Immature natural killer cell (primary cell): ENCODE results near the gene SOCS1. TPM values are rescaled to one million over a fixed set of nuclear protein-coding genes. Genes with fewer than 3 reads are reported as not detected.
"Not testable (repeated sequence)": the region's sequence is repeated elsewhere in the genome, so short reads cannot be mapped to it uniquely, and the experiment has no call there.

Experiments used
- DNase-seq, 3 donors: peaks; one replicate each; pipeline ENCODE4 v3.0.0; 2022; ENCODE audit warnings: mixed read lengths in 1 of 3
- H3K27ac Mint-ChIP-seq, 6 donors: one replicate each; pipeline ENCODE4 v1.8.0; 2020; ENCODE audit warnings: mixed read lengths in 6 of 6, mild to moderate bottlenecking in 5 of 6, inconsistent platforms in 4 of 6, moderate library complexity in 3 of 6
- H3K27me3 Mint-ChIP-seq, 3 donors: one replicate each; pipeline ENCODE4 v1.8.0; 2020 to 2021; ENCODE audit warnings: low read depth in 3 of 3, mild to moderate bottlenecking in 3 of 3, mixed read lengths in 3 of 3, moderate library complexity in 3 of 3, inconsistent platforms in 1 of 3
- H3K36me3 Mint-ChIP-seq, 3 donors: one replicate each; pipeline ENCODE4 v1.8.0; 2020; ENCODE audit warnings: mixed read lengths in 3 of 3, inconsistent platforms in 2 of 3, mild to moderate bottlenecking in 2 of 3
- H3K4me1 Mint-ChIP-seq, 2 donors: one replicate each; pipeline ENCODE4 v1.8.0; 2020; ENCODE audit warnings: inconsistent platforms in 2 of 2, mild to moderate bottlenecking in 2 of 2, mixed read lengths in 2 of 2, moderate library complexity in 1 of 2
- H3K4me3 Mint-ChIP-seq, 5 donors: one replicate each; pipeline ENCODE4 v1.8.0; 2020; ENCODE audit warnings: mild to moderate bottlenecking in 5 of 5, mixed read lengths in 5 of 5, inconsistent platforms in 3 of 5, moderate library complexity in 3 of 5
- H3K9me3 Mint-ChIP-seq, 6 donors: one replicate each; pipeline ENCODE4 v1.8.0; 2020; ENCODE audit warnings: mild to moderate bottlenecking in 6 of 6, mixed read lengths in 6 of 6, inconsistent platforms in 4 of 6, moderate library complexity in 3 of 6
- polyA plus RNA-seq, 3 donors: library from polyadenylated mRNA; unstranded; fragments of 300-500 nt; fragmentation: Illumina TruSeq; gene quantifications; one replicate each; pipeline ENCODE4 v1.2.3, GENCODE V29; 2021

Gene SOCS1, protein sequence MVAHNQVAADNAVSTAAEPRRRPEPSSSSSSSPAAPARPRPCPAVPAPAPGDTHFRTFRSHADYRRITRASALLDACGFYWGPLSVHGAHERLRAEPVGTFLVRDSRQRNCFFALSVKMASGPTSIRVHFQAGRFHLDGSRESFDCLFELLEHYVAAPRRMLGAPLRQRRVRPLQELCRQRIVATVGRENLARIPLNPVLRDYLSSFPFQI
- 10 to 100 TPM; 14.0 to 24.4 (median 14.5) TPM for polyA plus RNA-seq

GRCh38 chr16:11255737-11256660, at the start of gene SOCS1:
SOCS1 (minus strand) TSS chr16:11256204; CDS start chr16:11255478, 726 bp downstream.
- H3K27me3 Mint-ChIP-seq = peaks cover 9 to 19% (median 18%) of the 10 kb centered on the region in 3 donors
- H3K4me1 Mint-ChIP-seq = peaks cover 54 to 57% of the 10 kb centered on the region in 2 donors
- peaks cover 0 to 5% (median 3%) of the 10 kb centered on the region in 3 donors for H3K36me3 Mint-ChIP-seq
- H3K9me3 Mint-ChIP-seq = no peaks in the 10 kb centered on the region
- H3K27ac Mint-ChIP-seq = peak within 1 kb of the TSS; percentile 86 to 97 (median 96)
- H3K4me3 Mint-ChIP-seq = peak within 1 kb of the TSS; percentile 94 to 97 (median 96)
- DNase-seq = peak; percentile 81 to 87 (median 87)

GRCh38 chr16:11303405-11304138, 47.6 kb upstream of the SOCS1 start:
- Mint-ChIP-seq H3K9me3 (peaks cover 0 to 2% (median 0%) of the 10 kb centered on the region in 6 donors), H3K4me3 (no peak overlapping the region), H3K36me3 (no peaks in the 10 kb centered on the region), H3K27me3 (peaks cover 6 to 16% (median 12%) of the 10 kb centered on the region in 3 donors), H3K4me1 (peaks cover 0 to 2% of the 10 kb centered on the region in 2 donors), H3K27ac (no peak overlapping the region)
- DNase-seq = no peak

DNA sequence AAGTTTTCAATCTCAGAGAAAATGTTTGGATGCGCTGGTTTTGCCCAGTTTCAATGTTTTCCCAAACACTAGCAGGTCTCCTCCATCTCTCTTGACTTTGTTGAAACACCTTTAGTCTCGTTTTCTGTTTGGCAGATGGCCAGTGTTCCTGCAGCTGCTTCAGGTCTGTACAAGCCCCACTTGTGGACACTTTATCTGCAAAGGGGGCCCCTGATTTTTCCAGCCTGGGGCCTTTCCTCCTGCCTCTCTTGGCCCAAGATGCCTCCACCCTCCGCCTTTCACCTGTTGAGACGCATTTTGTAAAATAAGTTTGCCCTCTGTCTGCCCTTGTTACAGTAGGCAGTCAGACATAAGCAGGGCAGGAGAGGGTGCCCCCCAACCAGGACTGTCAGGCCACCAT, 47.0 kb upstream of the SOCS1 start:
- DNase-seq = no peak
- Mint-ChIP-seq H3K4me1 (peaks cover under 1 to 2% of the 10 kb centered on the region in 2 donors), H3K27me3 (peaks cover 6 to 20% (median 12%) of the 10 kb centered on the region in 3 donors), H3K36me3 (no peaks in the 10 kb centered on the region), H3K4me3 (no peak overlapping the region), H3K9me3 (peaks cover 0 to 2% (median 0%) of the 10 kb centered on the region in 6 donors), H3K27ac (no peak overlapping the region)

DNA sequence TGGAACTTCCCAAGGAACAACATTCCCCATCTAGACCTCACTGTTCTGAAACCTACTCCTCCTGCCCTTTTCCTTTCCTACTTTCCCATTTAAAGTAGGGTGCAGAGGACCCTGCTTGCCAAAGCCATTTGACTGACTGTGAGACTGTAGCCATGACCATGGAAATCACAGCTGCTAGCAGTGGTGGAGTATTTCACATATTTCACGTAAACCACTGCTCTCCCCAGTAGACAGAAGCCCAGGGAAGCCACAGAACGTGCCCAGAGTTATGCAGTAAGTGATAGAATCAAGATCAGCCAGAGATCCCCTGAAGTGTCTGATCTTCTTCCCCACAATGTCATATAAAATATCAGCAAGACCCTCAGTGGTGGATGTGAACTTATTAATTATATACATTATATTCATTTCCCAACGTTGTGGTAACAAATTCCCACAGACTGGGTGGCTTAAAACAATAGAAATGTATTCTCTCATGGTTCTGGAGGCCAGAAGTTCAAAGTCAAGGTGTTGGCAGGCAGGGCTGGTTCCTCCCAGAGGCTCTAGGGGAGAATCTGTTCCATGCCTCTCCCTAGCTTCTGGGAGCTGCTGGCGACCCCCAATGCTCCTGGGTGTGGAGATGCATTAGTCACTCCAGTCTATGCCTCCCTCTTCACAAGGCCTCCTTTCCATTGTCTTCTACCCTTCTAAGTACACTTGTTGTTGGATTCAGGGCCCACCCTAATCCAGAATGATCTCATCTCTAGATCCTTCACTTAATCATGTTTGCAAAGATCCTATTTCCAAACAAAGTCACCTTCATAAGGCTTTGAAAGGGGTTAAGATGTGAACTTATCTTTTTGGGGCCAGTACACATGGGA, 45.9 kb upstream of the SOCS1 start:
- Mint-ChIP-seq H3K4me3 (no peak overlapping the region), H3K4me1 (peaks cover 12 to 13% of the 10 kb centered on the region in 2 donors), H3K27ac (no peak overlapping the region), H3K27me3 (peaks cover 9 to 26% (median 16%) of the 10 kb centered on the region in 3 donors), H3K9me3 (peaks cover 0 to 2% (median 0%) of the 10 kb centered on the region in 6 donors), H3K36me3 (no peaks in the 10 kb centered on the region)
- DNase-seq = no peak

GRCh38 chr16:11300560-11300892, 44.5 kb upstream of the SOCS1 start:
- H3K4me1 Mint-ChIP-seq = peaks cover 19 to 20% of the 10 kb centered on the region in 2 donors
- peaks cover 9 to 24% (median 14%) of the 10 kb centered on the region in 3 donors for H3K27me3 Mint-ChIP-seq
- H3K27ac Mint-ChIP-seq = no peak overlapping the region
- H3K4me3 Mint-ChIP-seq = no peak overlapping the region
- peaks cover 0 to 2% (median 0%) of the 10 kb centered on the region in 6 donors for H3K9me3 Mint-ChIP-seq
- no peaks in the 10 kb centered on the region for H3K36me3 Mint-ChIP-seq
- no peak for DNase-seq

DNA sequence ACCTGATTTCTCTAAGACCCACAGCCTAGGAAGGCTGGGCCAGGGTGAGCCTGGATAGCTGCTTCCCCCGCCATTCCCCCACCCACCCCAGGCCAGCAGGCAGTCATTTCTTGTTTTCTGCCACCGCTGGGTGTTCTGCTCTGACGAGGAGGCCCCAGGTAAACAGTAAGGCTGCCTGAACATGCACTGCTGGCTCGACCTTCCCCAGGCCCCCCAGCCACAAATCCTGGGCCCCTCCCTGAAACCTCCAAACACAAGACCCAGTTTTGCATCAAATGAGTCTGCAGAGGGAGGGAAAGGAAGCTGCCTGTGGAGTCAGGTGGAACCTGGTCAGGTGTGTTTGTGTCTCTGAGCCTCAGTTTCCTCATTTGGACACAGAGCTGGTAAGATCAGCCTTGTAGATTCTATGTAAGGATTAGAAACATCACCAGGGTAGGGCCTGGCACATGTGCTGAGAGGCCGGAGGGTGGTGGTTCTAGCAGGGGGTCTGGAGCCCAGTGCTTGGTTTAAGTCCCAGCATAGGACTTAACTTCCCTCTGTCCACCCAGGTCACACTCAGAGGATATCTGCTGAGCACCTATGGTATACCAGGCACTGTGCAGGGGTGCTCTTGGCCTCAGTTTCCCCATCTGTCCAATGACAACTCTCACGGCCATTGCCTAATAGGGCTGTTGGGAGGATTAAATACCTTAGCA, 44.0 kb upstream of the SOCS1 start:
- Mint-ChIP-seq H3K27me3 (peaks cover 9 to 22% (median 19%) of the 10 kb centered on the region in 3 donors), H3K9me3 (peaks cover 0 to 2% (median 0%) of the 10 kb centered on the region in 6 donors), H3K36me3 (no peaks in the 10 kb centered on the region), H3K4me1 (peaks cover 19 to 20% of the 10 kb centered on the region in 2 donors), H3K27ac (no peak overlapping the region), H3K4me3 (no peak overlapping the region)
- no peak for DNase-seq

DNA sequence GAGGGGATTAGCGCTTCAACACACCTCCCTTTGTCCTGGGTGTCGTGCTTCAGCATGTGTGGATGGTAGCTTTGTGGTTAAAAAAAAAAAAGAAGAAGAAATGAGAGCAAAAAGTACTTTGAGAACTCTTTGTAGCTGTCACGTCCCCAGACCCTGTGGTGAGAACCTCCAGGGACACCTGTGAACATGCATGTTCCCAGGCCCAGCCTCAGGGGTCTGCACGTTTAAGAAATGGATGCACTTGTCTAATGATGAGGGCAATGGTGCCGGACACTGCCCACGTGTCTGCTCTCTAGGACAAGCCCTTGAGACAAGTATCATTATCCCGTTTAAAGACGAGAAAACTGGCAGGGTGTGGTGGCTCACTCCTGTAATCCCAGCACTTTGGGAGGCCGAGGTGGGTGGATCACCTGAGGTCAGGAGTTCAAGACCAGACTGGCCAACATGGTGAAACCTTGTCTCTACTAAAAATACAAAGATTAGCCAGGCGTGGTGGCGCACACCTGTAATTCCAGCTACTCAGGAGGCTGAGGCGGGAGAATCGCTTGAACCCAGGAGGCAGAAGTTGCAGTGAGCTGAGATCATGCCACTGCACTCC, 43.0 kb upstream of the SOCS1 start:
- H3K4me3 Mint-ChIP-seq, H3K9me3 Mint-ChIP-seq, DNase-seq, H3K36me3 Mint-ChIP-seq, H3K27ac Mint-ChIP-seq: not testable (repeated sequence)
- Mint-ChIP-seq H3K27me3 (peaks cover 13 to 27% (median 16%) of the 10 kb centered on the region in 3 donors), H3K4me1 (peaks cover 19 to 20% of the 10 kb centered on the region in 2 donors)

GRCh38 chr16:11298143-11298900, 42.3 kb upstream of the SOCS1 start:
- Mint-ChIP-seq H3K4me1 (peaks cover 19 to 20% of the 10 kb centered on the region in 2 donors), H3K27ac (no peak overlapping the region), H3K9me3 (no peaks in the 10 kb centered on the region), H3K36me3 (no peaks in the 10 kb centered on the region), H3K27me3 (peaks cover 18 to 33% (median 24%) of the 10 kb centered on the region in 3 donors), H3K4me3 (peak overlapping the region in 4 of 5 donors; percentile 46 to 81 (median 71))
- DNase-seq = no peak

DNA sequence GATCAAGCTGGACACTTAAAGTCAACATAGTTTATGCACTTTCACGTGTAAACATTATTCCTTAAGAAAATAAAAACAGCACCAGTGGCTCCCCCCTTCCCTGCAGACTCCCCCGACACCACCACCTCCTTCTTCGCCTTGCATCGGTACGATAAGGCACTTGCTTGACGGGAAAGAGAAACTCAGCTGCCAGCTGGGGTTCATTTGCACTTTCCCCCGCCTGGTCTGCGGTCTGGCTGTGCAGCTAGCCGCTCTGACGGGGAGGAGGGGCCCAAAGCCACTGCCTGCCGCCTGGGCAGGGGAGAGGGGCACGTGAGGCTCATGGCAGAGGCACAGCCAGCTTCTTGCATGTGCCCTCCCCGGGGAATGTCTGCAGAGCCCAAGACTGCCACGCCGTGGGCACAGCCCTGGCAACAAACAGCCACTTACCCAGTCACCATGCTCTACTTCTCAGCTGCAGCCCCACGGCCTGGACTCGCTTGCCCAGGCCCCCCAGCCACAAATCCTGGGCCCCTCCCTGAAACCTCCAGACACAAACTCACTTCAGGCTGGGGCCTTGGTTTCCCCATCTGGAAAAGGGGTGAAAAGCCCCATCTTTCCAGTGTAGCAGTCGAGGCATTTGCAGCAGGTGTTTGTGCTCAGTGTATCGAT, 41.6 kb upstream of the SOCS1 start:
- Mint-ChIP-seq H3K36me3 (no peaks in the 10 kb centered on the region), H3K4me1 (peaks cover 19 to 20% of the 10 kb centered on the region in 2 donors), H3K4me3 (peak overlapping the region; percentile 67 to 81 (median 74)), H3K27ac (peak overlapping the region in 1 of 6 donors; percentile 3), H3K27me3 (peaks cover 25 to 39% (median 27%) of the 10 kb centered on the region in 3 donors), H3K9me3 (no peaks in the 10 kb centered on the region)
- peak; percentile 80 to 83 (median 83) for DNase-seq

GRCh38 chr16:11296706-11297491, 40.9 kb upstream of the SOCS1 start:
- no peaks in the 10 kb centered on the region for H3K36me3 Mint-ChIP-seq
- peaks cover 19 to 20% of the 10 kb centered on the region in 2 donors for H3K4me1 Mint-ChIP-seq
- no peaks in the 10 kb centered on the region for H3K9me3 Mint-ChIP-seq
- peaks cover 25 to 39% (median 27%) of the 10 kb centered on the region in 3 donors for H3K27me3 Mint-ChIP-seq
- no peak for DNase-seq
- peak overlapping the region; percentile 67 to 81 (median 74) for H3K4me3 Mint-ChIP-seq
- H3K27ac Mint-ChIP-seq = peak overlapping the region in 1 of 6 donors; percentile 3
